ENCODE measurements around the gene SH3RF3.

The SH3RF3 gene

DNA sequence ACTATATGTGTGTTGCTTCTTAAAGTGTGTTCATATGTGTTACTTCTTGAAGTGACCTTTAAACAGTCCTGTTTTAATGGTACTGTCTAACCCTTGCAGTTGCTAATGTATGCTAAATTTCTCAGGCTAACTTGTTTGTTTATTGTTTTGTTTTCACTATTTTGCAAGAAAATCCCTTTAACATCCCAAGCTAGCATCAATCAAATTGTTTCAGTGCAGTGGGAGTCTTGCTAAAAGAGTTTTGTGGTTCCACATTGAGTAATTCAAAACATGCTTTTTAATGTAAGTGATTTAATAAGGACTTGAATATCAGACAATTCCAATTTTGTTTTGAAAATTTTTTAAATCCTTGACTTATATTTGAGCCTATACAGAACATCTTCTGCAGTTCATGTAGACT, 3.6 kb downstream of the SH3RF3 start:
- DNase-seq (ENCODE audit: low read depth), result no peak
- TF ChIP-seq MYC (IDR thresholded peaks at IDR 0.05; ENCODE audit: low read depth, low read length) (no peak), POLR2A (IDR thresholded peaks at IDR 0.05; ENCODE audit: extremely low read depth, insufficient read length) (no peak)
- TF ChIP-seq, protein P1, sequence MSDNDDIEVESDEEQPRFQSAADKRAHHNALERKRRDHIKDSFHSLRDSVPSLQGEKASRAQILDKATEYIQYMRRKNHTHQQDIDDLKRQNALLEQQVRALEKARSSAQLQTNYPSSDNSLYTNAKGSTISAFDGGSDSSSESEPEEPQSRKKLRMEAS (IDR thresholded peaks at IDR 0.05; ENCODE audit: low read depth, low read length), result no peak
- TF ChIP-seq, protein P2, sequence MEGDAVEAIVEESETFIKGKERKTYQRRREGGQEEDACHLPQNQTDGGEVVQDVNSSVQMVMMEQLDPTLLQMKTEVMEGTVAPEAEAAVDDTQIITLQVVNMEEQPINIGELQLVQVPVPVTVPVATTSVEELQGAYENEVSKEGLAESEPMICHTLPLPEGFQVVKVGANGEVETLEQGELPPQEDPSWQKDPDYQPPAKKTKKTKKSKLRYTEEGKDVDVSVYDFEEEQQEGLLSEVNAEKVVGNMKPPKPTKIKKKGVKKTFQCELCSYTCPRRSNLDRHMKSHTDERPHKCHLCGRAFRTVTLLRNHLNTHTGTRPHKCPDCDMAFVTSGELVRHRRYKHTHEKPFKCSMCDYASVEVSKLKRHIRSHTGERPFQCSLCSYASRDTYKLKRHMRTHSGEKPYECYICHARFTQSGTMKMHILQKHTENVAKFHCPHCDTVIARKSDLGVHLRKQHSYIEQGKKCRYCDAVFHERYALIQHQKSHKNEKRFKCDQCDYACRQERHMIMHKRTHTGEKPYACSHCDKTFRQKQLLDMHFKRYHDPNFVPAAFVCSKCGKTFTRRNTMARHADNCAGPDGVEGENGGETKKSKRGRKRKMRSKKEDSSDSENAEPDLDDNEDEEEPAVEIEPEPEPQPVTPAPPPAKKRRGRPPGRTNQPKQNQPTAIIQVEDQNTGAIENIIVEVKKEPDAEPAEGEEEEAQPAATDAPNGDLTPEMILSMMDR (IDR thresholded peaks at IDR 0.05; ENCODE audit: low read depth, low read length), result no peak
- H3K4me3 ChIP-seq (ENCODE audit: low read depth, low read length), result no peak overlapping the region

DNA sequence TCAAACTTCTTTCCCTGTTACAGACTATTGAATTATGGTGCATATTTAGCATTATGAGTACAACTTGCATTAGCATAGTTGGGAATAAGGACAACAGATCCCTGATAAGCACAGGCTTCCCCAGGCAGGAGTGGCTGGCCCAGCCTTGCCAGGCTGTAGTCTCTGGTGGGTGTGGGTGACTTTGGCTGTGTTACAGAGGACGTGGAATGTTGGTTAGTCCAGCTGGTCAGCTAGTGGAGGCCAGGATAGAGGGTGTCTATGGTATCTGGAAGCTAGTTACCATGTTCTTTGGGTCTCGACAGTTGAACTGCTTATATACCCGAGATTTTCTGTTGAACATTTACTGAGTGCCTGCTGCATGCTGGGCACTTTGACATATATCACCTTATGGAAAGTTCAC, 4.7 kb downstream of the SH3RF3 start:
- no peak overlapping the region for H3K4me3 ChIP-seq (ENCODE audit: low read depth, low read length)
- DNase-seq (ENCODE audit: low read depth), result no peak
- no peak for TF ChIP-seq MYC (IDR thresholded peaks at IDR 0.05; ENCODE audit: low read depth, low read length)
- TF ChIP-seq, protein P1 (IDR thresholded peaks at IDR 0.05; ENCODE audit: low read depth, low read length), result no peak
- TF ChIP-seq, protein P2 (IDR thresholded peaks at IDR 0.05; ENCODE audit: low read depth, low read length), result no peak
- TF ChIP-seq POLR2A (IDR thresholded peaks at IDR 0.05; ENCODE audit: extremely low read depth, insufficient read length), result no peak

DNA sequence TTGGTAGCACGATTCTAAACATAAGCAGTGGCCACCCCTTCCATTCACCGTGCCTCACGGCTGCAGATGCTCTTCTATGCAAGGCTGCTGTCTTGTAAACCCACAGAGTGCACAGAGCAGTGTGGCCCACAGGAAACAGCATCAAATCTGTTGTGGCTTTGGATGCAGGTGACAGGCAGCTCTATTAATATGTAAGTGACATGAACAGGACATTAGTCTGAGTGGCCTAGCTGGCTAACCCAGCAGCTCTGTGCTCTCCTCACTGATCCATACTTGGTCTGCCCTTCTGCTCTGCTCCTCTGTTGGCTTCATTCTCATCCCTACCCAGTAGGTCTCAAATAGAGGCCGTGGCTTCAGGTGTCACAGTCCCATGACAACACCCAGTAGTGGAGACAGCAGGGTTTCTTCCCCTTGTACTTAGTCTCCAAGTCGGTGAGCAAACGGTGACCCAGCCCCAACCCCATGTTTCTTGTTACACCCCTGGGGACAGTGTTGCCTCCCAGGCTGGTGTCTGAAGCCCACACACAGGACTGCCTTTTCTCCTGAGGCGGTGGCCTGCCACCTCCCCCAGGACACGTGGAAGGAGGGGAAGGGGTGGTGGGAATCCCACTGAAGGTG, 5.8 kb downstream of the SH3RF3 start:
- DNase-seq (ENCODE audit: low read depth), result no peak
- TF ChIP-seq, protein P2 (IDR thresholded peaks at IDR 0.05; ENCODE audit: low read depth, low read length), result no peak
- TF ChIP-seq, protein P1 (IDR thresholded peaks at IDR 0.05; ENCODE audit: low read depth, low read length), result no peak
- TF ChIP-seq POLR2A (IDR thresholded peaks at IDR 0.05; ENCODE audit: extremely low read depth, insufficient read length) (no peak), MYC (IDR thresholded peaks at IDR 0.05; ENCODE audit: low read depth, low read length) (no peak)

DNA sequence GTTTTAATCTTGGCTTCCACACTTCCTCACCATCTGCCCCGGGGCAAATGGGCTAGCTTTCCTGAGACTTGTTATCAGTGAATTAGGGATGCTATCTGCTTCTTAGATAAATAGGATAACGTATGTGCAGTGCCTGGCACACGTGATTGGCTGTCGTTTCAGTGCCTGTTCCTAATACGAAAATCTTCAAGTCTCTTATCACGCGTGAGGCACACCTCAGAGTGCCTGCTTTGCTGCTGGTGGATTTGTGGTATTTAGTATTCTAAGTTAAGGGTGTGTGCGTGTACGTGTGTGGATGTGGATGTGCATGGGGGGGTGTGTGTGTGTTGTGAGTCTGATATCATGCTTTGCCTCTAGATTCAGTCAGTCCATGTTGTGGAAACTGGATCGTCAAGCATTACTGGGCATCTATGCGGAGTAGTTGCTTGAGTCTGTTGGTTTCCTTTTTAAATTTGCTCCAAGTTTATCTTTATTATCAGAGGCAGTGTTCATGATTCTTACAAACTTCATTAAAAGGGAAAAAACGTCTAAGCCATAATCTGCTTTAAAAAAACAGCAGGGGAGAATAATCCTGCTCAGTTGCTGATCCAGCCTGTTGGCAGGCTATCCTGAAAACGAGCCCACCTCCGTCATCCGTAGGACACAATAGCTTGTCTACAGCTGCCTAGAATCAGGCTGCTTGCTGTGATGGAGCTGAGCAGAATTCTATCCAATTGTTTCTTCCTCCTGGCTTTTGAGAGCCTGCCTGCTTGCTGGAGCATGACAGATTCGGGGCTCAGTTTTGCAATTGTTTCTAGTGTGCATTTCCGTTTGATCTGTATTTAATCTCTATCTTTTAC, 6.6 kb downstream of the SH3RF3 start:
- TF ChIP-seq POLR2A (IDR thresholded peaks at IDR 0.05; ENCODE audit: extremely low read depth, insufficient read length) (no peak), MYC (IDR thresholded peaks at IDR 0.05; ENCODE audit: low read depth, low read length) (no peak)
- TF ChIP-seq, protein P2 (IDR thresholded peaks at IDR 0.05; ENCODE audit: low read depth, low read length), result no peak
- TF ChIP-seq, protein P1 (IDR thresholded peaks at IDR 0.05; ENCODE audit: low read depth, low read length), result no peak
- DNase-seq (ENCODE audit: low read depth), result no peak
- H3K4me3 ChIP-seq (ENCODE audit: low read depth, low read length), result no peak overlapping the region

More for the DNA sequence above, 5.8 kb downstream of the SH3RF3 start:
- H3K4me3 ChIP-seq (ENCODE audit: low read depth, low read length), result no peak overlapping the region

DNA sequence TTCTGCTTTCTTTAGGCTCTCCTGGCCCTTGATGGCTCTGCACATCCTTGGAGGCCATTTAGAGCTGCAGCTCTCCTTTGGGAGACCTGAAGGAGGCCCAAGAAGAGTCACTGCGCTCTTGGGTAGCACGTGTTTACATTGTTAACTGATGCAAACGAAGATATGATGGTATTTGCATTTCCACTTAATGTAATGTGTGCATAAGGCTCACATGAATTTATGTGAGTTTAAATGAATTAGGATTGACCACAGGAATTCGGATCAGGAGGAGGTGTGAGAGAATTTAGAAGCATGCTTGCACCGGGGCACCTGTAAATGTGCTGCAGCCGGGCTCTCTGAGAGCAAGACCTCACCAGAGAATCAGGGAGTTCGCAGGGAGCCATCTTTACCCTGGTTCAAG, 7.5 kb downstream of the SH3RF3 start:
- DNase-seq (ENCODE audit: low read depth), result no peak
- TF ChIP-seq, protein P2 (IDR thresholded peaks at IDR 0.05; ENCODE audit: low read depth, low read length), result no peak
- TF ChIP-seq, protein P1 (IDR thresholded peaks at IDR 0.05; ENCODE audit: low read depth, low read length), result no peak
- TF ChIP-seq MYC (IDR thresholded peaks at IDR 0.05; ENCODE audit: low read depth, low read length), result no peak
- TF ChIP-seq POLR2A (IDR thresholded peaks at IDR 0.05; ENCODE audit: extremely low read depth, insufficient read length), result no peak
- no peak overlapping the region for H3K4me3 ChIP-seq (ENCODE audit: low read depth, low read length)

Data from NB4 (cell line).